ENCODE measurements around the gene LRRC1.

Gene LRRC1

DNA sequence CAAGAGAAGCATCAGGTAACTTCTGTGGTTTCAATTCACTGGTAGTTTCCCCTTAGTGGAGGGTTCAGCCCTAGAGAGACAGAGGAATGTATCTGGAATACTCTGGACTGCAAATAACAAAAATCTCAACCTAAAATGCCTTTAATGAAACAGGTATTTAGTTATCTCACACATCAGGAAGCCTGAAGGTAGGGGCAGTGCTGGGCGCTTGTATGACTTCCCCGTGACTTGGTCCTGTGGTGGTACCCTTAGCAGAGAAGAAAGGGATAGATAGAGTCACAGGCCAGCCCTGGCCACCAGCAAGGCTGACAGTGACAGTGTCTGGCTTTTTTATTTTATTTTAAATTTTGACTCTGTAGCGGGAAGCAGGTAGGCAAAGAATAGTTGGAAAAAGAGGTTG lies 14.9 kb downstream of the LRRC1 start:
- TF ChIP-seq ZEB2 (tag by site-specific recombination; IDR thresholded peaks at IDR 0.05): no peak
- TF ChIP-seq ZNF560 (tag by site-specific recombination; IDR thresholded peaks at IDR 0.05; ENCODE audit: borderline replicate concordance): no peak
- no peak for TF ChIP-seq PBX3 (CRISPR knock-in tag; IDR thresholded peaks at IDR 0.05)
- TF ChIP-seq ZNF600 (tag by site-specific recombination; IDR thresholded peaks at IDR 0.05): no peak
- Histone ChIP-seq H3K4me3 (ENCODE audit: low read depth, low read length) (no peak overlapping the region), H3K9me3 (ENCODE audit: control insufficient read depth, insufficient read depth, low read depth, low read length) (no peaks in the 10 kb centered on the region), H3K27ac (ENCODE audit: extremely low read depth, low read depth, low read length) (no peak overlapping the region), H3K36me3 (ENCODE audit: control insufficient read depth in 2 of 2, insufficient read depth in 1 of 2, low read length in 2 of 2) (no peaks in the 10 kb centered on the region), H3K4me1 (ENCODE audit: control insufficient read depth, insufficient read depth, low read length) (peaks cover 33% of the 10 kb centered on the region)
- ChIA-PET CTCF (no interaction called here), POLR2A (no interaction called here)

DNA sequence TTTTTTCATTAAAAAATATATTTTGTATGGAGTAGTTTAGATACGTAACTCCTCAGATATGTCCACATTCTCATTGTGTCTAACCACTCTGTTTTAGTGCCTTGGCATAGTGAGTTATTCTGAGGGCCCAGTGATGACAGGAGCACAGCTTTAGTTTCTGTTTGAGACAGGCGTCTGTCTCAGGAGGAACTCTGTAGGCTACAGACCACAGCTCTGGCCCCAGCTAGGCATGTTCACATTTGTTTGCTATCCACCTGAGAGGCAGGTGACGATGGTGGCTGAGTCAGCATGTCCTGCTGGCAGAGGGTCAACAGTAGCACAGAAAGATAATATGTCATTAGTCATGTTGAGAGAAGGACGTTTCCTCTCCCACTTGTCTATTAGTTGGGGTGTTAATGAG lies 16.3 kb downstream of the LRRC1 start:
- H3K4me1 ChIP-seq (ENCODE audit: control insufficient read depth, insufficient read depth, low read length): peaks cover 30% of the 10 kb centered on the region
- ChIA-PET CTCF (interaction anchor here (0.6 to 1.8 kb wide), 5 partner anchors 12 to 1738 kb away, joined by 3 to 4 read pairs (median 3); no protein-coding TSS in a partner anchor), POLR2A (interaction anchor here (1.3 to 1.5 kb wide), 2 partner anchors 15 to 16 kb away, joined by 3 to 8 read pairs; partner anchors contain the start of gene LRRC1)
- no peak overlapping the region for H3K4me3 ChIP-seq (ENCODE audit: low read depth, low read length)
- H3K27ac ChIP-seq (ENCODE audit: extremely low read depth, low read depth, low read length): no peak overlapping the region
- no peaks in the 10 kb centered on the region for H3K36me3 ChIP-seq (ENCODE audit: control insufficient read depth in 2 of 2, insufficient read depth in 1 of 2, low read length in 2 of 2)
- TF ChIP-seq ZNF629 (tag by site-specific recombination; IDR thresholded peaks at IDR 0.05): peak; percentile 38; the same call in 1 of the 2 replicates
- TF ChIP-seq OSR2 (tag by site-specific recombination; IDR thresholded peaks at IDR 0.05): peak; percentile 86
- no peak for TF ChIP-seq ZNF449 (tag by site-specific recombination; IDR thresholded peaks at IDR 0.05)
- TF ChIP-seq ZIC2 (tag by site-specific recombination; IDR thresholded peaks at IDR 0.05): peak; percentile 72
- TF ChIP-seq KLF8 (tag by site-specific recombination; IDR thresholded peaks at IDR 0.05): 0 out of 2 replicates have a peak, but pooled peaks have one; percentile 25
- peak; percentile 65 for TF ChIP-seq ZNF366 (tag by site-specific recombination; conservative IDR thresholded peaks at IDR 0.05)
- no peak for TF ChIP-seq ZNF16 (tag by site-specific recombination; IDR thresholded peaks at IDR 0.05; ENCODE audit: low read depth)
- peak; percentile 61; the same call in 1 of the 2 replicates for TF ChIP-seq SP7 (tag by site-specific recombination; IDR thresholded peaks at IDR 0.05)
- TF ChIP-seq ZNF184 (tag by site-specific recombination; IDR thresholded peaks at IDR 0.05): no peak
- TF ChIP-seq ZNF473 (tag by site-specific recombination; IDR thresholded peaks at IDR 0.05): no peak
- TF ChIP-seq FEZF1 (tag by site-specific recombination; IDR thresholded peaks at IDR 0.05): 0 out of 2 replicates have a peak, but pooled peaks have one; percentile 22
- H3K9me3 ChIP-seq (ENCODE audit: control insufficient read depth, insufficient read depth, low read depth, low read length): no peaks in the 10 kb centered on the region

DNA sequence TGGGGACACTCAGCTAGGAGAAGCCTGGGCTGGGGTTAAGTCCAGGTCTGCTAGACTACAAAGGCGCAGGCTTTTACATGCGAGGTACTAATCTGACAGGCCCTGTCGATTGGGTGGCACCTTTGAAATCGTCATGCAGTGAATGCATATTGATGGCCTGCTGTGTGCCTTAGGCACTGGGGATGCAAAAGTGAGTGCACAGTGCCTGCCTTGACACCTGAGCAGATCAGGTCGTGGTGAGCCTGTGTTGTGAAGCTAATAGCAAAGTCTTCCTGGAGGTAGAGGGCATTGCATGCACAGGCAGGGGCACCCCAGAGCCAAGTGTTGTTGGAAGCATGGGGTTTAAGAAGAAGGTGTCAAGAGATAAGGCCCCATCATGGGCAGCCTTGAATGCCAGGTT lies 16.9 kb downstream of the LRRC1 start:
- Histone ChIP-seq H3K9me3 (ENCODE audit: control insufficient read depth, insufficient read depth, low read depth, low read length) (no peaks in the 10 kb centered on the region), H3K36me3 (ENCODE audit: control insufficient read depth in 2 of 2, insufficient read depth in 1 of 2, low read length in 2 of 2) (no peaks in the 10 kb centered on the region), H3K27ac (ENCODE audit: extremely low read depth, low read depth, low read length) (no peak overlapping the region), H3K4me3 (ENCODE audit: low read depth, low read length) (no peak overlapping the region), H3K4me1 (ENCODE audit: control insufficient read depth, insufficient read depth, low read length) (peaks cover 29% of the 10 kb centered on the region)
- ChIA-PET POLR2A (interaction anchor here (0.9 to 1.5 kb wide), 3 partner anchors 16 to 19 kb away, joined by 3 to 8 read pairs (median 3); partner anchors contain the start of gene LRRC1), CTCF (interaction anchor here (0.6 to 1.8 kb wide), 4 partner anchors 12 to 1739 kb away, joined by 3 to 4 read pairs (median 3); no protein-coding TSS in a partner anchor)
- TF ChIP-seq ZIC2 (tag by site-specific recombination; IDR thresholded peaks at IDR 0.05) (peak; percentile 24), SALL2 (tag by site-specific recombination; IDR thresholded peaks at IDR 0.05; ENCODE audit: borderline replicate concordance) (no peak), MZF1 (tag by site-specific recombination; IDR thresholded peaks at IDR 0.05; ENCODE audit: borderline replicate concordance) (peak; percentile 9; the same call in 1 of the 2 replicates)

Measured in HEK293 (cell line).